Measurements from ENCODE around the gene EIF4G3. TPM values are rescaled to one million over a fixed set of nuclear protein-coding genes. Genes with fewer than 3 reads are reported as not detected.

EIF4G3 gene
- polyA plus RNA-seq, 5 donors = 46.6 to 70.3 (median 63.5) TPM

Other genes starting within 250 kb of the EIF4G3 start
- gene ECE1, start 113.6 kb upstream of the EIF4G3 start, polyA plus RNA-seq (ENCODE audit: insufficient read depth in 1 of 5, insufficient read length in 5 of 5, low replicate concordance in 1 of 5) = 10 to 100 TPM; 62.3 to 85.2 (median 80.4) TPM